DMS53 treated with DMSO at 0.1 percent for 48 hours (cell line): ENCODE results near the gene MTAP.

Experiments used
- DNase-seq: peaks from one replicate; lab custom pipeline; 2025; ENCODE audit not compliant: unreplicated experiment; lab: John Stamatoyannopoulos, UW

MTAP gene

DNA sequence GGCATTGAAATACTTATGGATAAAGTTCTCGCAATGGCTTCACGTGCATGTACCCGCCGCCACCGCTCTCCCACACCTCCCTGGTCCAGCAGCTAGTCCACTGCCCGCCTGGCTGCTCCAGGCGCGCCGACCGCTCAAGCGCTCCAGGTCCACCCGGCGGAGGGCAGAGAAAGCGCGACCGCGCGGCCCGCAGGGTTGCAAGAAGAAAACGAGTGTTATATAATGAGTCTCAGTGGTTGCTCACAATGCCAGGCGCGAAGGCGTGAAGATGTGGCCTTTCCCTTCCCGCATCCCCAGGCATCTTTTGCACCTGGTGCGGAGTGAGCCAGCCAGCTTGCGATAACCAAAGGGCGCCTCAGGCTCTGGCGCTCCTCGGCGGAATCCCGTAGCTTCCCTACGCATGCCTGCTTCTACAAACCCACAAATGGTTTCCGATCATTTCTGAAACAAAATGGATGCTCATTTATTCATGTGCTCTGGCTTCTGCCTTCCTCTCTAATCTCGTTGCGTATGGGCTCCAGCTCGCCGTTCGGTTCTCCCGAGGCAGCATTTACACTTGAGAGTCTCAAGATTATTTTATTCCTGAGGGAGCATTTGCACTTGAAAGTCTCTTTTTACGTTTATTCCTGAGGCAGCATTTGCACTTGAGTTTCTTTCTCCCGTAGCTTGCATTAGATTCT is 166.0 kb downstream of the MTAP start:
- DNase-seq = no peak

DNA sequence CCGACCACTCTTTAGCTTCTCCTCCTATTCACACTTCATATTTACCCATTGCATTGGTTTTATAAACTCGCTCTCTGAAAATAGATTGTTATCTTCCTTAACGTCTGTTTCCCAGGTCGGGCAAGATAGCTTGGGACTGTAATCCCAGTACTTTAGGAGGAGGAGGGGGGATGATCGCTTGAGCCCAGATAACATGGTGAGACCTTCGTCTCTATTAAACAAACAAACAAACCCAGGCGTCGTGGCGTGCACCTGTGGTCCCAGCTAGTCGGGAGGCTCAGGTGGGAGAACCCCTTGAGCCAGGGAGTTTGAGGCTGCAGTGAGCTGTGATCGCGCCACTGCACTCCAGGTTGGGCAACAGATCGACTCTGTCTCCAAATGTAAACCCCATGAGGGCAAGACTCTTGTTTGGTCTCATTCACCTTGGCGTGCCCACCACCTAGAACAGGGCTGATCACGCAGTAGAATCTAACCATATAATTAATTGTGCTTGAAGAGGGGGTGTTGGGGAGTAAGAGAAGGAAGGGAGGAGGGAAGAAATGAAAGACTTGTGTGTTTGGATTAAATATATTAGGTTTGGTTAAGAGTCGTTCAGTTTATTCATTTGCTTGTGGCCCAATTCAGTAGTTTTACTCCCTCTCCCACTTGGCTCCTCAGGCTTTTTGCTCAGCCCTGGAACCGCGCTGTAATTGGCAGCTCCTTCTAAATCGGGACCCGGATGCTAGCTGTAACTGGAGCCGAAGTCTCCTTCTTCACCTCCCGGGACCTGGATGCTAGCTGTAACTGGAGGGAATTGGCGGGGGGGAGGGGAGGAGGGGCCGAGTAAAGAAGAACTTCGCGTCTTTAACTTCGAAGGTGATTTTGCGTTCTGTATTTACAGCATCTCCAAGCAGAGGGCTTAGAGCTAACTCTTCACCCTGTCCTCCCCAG is 166.8 kb downstream of the MTAP start:
- no peak for DNase-seq

DNA sequence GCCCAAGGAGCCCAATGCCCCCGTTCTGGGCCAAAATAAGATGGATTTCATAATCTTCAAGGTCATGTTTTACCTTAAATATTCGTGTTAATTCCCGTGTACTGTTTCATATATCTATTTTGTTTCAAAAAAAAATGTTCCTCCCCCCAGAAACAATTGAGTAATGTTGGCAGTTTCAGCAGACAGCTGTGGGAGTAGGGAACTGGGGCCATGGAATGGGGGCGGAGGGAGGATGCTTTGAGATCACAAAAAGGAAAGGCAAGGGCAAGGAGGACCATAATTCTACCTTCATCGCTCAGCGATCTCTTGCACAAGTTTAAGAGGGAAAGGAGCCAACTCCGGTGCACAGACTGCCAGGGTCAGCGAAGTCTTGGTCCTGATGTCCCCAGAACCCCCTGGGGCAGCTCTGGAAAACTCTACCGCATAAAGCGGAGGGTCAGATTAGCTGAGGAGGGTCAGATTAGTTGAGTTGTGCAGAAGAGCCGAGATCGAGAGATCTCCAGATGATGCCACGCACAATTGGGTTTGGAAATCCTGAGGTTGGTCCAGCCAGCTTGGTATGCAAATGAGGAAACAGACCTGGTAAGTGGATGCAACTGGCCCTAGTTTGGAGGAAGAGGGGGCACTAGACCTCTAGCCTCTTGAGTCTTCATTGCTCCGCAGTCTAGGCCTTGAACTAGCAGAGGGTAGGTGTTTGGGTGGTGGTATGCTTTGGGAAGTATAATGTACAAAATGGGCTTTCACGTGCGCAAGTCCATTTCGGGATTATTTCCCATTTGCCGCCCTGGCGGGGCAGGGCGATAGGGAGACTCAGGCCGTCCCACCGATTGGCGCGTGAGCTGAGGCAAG is 167.7 kb downstream of the MTAP start:
- DNase-seq = no peak

DNA sequence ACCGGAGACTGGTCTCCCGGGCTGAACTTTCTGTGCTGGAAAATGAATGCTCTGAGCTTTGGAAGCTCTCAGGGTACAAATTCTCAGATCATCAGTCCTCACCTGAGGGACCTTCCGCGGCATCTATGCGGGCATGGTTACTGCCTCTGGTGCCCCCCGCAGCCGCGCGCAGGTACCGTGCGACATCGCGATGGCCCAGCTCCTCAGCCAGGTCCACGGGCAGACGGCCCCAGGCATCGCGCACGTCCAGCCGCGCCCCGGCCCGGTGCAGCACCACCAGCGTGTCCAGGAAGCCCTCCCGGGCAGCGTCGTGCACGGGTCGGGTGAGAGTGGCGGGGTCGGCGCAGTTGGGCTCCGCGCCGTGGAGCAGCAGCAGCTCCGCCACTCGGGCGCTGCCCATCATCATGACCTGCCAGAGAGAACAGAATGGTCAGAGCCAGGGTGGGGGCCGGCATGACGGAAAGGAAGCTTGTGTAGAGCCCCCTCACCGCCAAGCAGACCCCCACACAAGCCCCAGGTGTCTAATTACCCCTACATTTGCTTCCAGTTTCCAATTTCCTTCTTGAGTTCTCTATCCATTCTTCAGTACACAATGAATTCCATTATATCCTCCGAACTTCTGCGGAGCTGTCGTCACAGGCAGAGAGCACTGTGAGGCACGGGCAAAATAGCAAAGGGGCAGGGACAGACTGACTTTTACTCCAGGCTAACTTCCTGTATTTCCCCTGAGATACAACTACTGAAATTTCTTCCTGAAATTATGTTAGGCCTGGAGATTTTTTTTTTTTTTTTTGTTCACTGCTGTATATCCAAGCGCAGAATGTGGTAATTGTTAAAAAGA is 168.6 kb downstream of the MTAP start:
- no peak for DNase-seq

DNA sequence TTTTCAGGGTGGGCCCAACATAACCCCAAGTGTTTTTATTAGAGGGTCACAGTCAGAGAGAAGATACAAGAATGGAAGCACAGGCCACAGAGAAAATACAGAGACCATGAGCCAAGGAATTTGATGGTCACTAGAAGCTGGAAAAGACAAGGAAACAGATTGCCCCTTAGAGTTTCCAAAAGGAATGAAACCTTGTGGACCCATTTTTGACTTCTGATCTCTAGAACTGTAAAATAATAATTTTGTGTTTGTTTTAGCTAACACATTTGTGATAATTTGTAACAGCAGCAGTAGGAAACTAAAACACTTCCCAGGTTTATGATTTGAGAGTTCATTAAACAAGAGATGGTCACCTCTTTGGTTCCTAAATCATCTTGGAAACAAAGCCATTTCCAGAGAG is 169.9 kb downstream of the MTAP start:
- DNase-seq = no peak

DNA sequence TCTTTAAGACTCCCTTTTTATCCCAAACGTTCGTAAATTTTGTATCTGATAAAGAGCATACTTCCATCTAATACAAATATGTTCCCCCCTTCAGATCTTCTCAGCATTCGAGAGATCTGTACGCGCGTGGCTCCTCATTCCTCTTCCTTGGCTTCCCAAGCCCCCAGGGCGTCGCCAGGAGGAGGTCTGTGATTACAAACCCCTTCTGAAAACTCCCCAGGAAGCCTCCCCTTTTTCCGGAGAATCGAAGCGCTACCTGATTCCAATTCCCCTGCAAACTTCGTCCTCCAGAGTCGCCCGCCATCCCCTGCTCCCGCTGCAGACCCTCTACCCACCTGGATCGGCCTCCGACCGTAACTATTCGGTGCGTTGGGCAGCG is 171.9 kb downstream of the MTAP start:
- DNase-seq = no peak

DNA sequence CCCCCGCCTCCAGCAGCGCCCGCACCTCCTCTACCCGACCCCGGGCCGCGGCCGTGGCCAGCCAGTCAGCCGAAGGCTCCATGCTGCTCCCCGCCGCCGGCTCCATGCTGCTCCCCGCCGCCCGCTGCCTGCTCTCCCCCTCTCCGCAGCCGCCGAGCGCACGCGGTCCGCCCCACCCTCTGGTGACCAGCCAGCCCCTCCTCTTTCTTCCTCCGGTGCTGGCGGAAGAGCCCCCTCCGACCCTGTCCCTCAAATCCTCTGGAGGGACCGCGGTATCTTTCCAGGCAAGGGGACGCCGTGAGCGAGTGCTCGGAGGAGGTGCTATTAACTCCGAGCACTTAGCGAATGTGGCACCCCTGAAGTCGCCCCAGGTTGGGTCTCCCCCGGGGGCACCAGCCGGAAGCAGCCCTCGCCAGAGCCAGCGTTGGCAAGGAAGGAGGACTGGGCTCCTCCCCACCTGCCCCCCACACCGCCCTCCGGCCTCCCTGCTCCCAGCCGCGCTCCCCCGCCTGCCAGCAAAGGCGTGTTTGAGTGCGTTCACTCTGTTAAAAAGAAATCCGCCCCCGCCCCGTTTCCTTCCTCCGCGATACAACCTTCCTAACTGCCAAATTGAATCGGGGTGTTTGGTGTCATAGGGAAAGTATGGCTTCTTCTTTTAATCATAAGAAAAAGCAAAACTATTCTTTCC is 172.4 kb downstream of the MTAP start:
- DNase-seq = peak; percentile 44

DNA sequence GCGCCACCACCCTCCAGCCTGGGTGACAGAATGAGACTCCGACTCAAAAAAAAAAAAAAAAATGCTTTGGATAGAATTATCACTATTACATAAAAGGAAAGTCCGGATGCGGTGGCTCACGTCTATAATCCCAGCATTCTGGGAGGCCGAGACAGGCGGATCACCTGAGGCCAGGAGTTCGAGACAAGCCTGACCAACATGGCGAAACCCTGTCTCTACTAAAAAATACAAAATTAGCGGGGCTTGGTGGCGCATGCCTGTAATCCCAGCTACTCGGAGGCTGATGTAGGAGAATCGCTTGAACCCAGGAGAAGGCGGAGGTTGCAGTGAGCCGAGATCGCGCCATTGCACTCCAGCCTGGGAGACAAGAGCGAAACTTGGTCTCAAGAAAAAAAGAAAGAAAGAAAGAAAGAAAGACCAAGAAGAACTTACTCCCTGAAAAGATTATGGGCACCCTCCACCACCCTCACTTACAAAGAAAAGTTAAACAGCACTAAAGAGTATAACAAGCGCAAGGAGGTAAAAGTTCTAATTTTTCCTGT is 174.0 kb downstream of the MTAP start:
- DNase-seq = no peak

DNA sequence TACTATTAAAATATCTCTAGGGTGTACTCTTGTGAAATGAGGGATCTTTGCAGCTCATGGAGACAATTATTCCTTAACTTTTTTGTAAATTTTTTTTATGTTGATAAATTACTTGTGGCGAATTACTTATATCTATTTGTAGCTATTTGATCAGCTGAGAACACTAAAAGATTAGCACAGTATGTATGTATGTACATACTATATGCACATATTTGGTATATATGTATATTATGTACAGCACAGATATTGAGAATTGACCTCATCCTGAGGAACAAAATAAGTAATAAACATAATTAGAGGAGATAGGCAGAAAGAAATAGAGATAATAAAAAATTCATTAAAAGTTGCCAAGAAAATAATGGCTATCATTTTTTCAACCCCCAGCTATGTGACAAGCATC is 180.0 kb downstream of the MTAP start:
- no peak for DNase-seq

DNA sequence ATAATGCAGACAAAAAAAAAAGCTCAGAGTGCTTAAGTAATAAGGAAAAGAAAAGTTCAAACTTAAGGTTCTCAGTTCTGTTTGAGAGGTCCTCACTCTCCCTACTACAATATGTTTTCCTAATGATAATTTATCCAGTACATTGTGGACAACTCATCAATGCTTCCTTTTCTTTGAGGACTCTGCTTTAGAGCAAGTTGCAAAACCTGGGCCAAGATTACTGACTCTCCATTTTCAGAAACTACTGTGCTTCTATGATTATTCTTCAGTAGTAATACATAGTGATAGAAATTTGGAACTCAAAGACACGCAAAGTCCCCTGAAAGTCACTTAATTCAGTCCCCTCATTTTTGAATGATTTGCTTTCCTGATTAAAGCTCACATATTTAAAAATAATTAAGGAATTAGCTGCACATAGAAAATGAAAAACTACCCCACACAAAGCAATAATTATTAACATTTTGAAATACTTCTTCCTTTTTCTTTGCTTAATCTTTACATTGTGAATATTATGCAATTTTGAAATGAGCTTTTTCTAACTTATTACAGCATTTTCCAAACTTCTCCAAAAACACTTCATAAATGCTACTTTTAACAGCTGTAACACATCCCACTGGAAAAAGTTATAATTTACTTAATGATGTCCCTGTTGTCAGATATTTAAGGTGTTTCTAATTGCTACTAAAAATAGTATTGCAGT is 180.6 kb downstream of the MTAP start:
- DNase-seq = no peak

DNA sequence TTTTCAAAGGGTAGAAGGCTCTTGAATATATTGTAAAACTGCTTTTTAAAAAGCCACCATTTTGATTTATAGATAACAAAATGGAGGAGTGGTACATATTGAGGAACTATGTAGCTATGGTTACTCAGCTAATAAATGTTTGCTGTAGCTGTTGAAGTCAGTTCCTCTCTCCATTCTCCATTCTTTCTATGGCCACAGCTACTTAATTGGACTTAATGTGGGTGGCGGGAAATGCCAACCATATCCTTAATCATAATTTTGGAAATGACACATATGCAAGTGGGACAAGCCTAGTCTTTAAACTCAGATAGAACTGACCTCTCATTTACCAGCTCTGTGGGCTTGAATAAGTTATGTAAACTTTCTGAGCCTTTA is 181.1 kb downstream of the MTAP start:
- DNase-seq = no peak

DNA sequence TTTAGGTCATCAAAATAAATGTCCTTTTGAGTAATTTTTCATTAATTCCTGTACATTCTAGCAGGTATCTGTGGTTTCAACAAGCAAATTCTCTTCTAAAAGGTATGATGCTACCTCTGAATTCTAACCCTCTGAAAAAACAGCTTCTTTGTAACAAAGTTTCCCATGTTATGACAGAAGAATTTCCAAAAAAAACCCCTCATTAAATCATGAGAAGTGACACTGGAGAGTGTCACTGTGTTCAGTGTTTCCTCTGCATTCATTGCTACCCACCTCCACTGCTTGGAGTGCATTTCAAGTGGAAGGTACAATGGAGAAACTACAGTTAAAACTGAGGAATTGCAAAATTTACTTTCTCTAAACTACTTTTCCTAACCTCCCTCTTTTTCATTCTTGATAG is 181.7 kb downstream of the MTAP start:
- DNase-seq = no peak

DNA sequence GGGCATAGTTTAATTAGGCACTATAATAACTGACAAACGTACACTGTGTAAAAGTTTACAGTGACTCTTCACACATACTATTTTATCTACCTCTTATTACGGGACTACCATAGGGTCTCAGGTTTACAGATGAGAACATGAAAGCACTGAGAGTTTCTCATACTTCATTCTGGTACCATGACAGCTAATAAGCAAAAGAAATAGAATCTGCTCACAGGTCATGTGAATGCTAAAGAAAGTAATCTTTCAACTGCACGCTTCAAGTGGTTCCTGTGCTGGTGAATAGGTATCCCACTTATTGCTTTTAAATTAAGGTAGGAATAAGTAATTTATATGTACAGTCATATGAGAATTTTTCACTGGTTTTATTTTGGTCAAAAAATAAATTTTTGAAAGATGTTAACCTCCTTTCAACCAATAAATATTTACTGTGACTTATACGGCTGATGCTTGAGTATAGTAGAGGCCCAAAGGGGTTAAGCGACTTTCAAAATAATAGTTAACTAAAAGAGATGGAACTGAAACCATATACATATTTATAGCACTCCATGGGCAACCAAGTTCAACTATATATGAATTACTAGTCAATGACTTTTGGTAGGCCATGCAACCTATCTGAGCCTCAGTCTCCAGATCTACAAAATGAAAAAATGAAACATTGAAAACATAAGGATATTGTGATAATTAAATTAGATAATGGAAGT is 183.7 kb downstream of the MTAP start:
- DNase-seq = no peak
